Keratinocyte (primary cell): ENCODE results near the gene YJU2. TPM values are rescaled to one million over a fixed set of nuclear protein-coding genes. Genes with fewer than 3 reads are reported as not detected.
A peak's percentile ranks its signal among the peaks of the same experiment; 100 is the strongest.
"Not testable (repeated sequence)": the region's sequence is repeated elsewhere in the genome, so short reads cannot be mapped to it uniquely, and the experiment has no call there.

ENCODE experiments used
- DNase-seq: peaks from one replicate; pipeline ENCODE4 v3.0.0-alpha.2; 2011; ENCODE audit warnings: low read depth, missing footprints, low spot score
- FAIRE-seq: peaks from 2 replicates; lab custom pipeline; 2011; peaks lifted over from hg19 to GRCh38; lab: Jason Lieb, UNC
- H2AFZ ChIP-seq: 2 replicates; pipeline ENCODE4 v1.6.0; 2012; ENCODE audit warnings: low read length, control low read depth, inconsistent platforms; ENCODE audit not compliant: control insufficient read depth
- H3K27ac ChIP-seq: 2 replicates; pipeline ENCODE4 v1.5.1; 2011; ENCODE audit warnings: low read length; ENCODE audit not compliant: control insufficient read depth, insufficient read depth
- H3K27me3 ChIP-seq: 3 replicates; pipeline ENCODE4 v1.6.0; 2011; ENCODE audit warnings: low read length; ENCODE audit not compliant: control insufficient read depth, insufficient read depth; ENCODE audit errors: extremely low read depth
- H3K36me3 ChIP-seq, 2 experiments: 2 replicates in 1 of 2; 3 replicates in 1 of 2; pipeline ENCODE4 v1.5.1; 2011; ENCODE audit warnings: low read length in 2 of 2, mild to moderate bottlenecking in 1 of 2; ENCODE audit not compliant: control insufficient read depth in 2 of 2, insufficient read depth in 2 of 2; ENCODE audit errors: extremely low read depth in 1 of 2
- H3K4me1 ChIP-seq: 3 replicates; pipeline ENCODE4 v1.5.1; 2011; ENCODE audit warnings: low read length; ENCODE audit not compliant: control insufficient read depth, insufficient read depth; ENCODE audit errors: extremely low read depth
- H3K4me2 ChIP-seq: 3 replicates; pipeline ENCODE4 v1.6.0; 2011; ENCODE audit warnings: low read depth, low read length; ENCODE audit not compliant: control insufficient read depth, insufficient read depth; ENCODE audit errors: extremely low read depth
- H3K4me3 ChIP-seq, 3 experiments: fragments of 200-600 bp in 1 of 3; sonication (generic) in 1 of 3; 2 replicates in 2 of 3; 3 replicates in 1 of 3; pipeline ENCODE4 v1.5.1; 2011 to 2016; ENCODE audit warnings: low read length in 3 of 3, mild to moderate bottlenecking in 3 of 3, control low read depth in 2 of 3, inconsistent platforms in 1 of 3, low read depth in 1 of 3, mixed read lengths in 1 of 3, mixed run types in 1 of 3, moderate library complexity in 1 of 3; ENCODE audit not compliant: control insufficient read depth in 2 of 3, insufficient read depth in 2 of 3; ENCODE audit errors: extremely low read depth in 1 of 3
- H3K79me2 ChIP-seq: 2 replicates; pipeline ENCODE4 v1.6.0; 2012; ENCODE audit warnings: low read length; ENCODE audit not compliant: control insufficient read depth, insufficient read depth
- H3K9ac ChIP-seq: 3 replicates; pipeline ENCODE4 v1.6.0; 2011; ENCODE audit warnings: low read length; ENCODE audit not compliant: control insufficient read depth, insufficient read depth; ENCODE audit errors: extremely low read depth
- H3K9me1 ChIP-seq: 3 replicates; pipeline ENCODE4 v1.6.0; 2011; ENCODE audit warnings: low read length; ENCODE audit not compliant: control insufficient read depth, insufficient read depth; ENCODE audit errors: extremely low read depth
- H3K9me3 ChIP-seq: 2 replicates; pipeline ENCODE4 v1.5.1; 2012; ENCODE audit warnings: low read depth, low read length; ENCODE audit not compliant: control insufficient read depth
- H4K20me1 ChIP-seq: 3 replicates; pipeline ENCODE4 v1.6.0; 2011; ENCODE audit warnings: low read length; ENCODE audit not compliant: control insufficient read depth, insufficient read depth; ENCODE audit errors: extremely low read depth
- CTCF ChIP-seq, 3 experiments: IDR thresholded peaks in 1 of 3; conservative IDR thresholded peaks in 1 of 3; optimal IDR thresholded peaks in 1 of 3; 2 replicates in 2 of 3; 3 replicates in 1 of 3; pipeline versions ENCODE3 to v1.5.1; 2011; ENCODE audit warnings: low read length in 3 of 3, mild to moderate bottlenecking in 3 of 3, moderate library complexity in 2 of 3, control low read depth in 1 of 3, inconsistent platforms in 1 of 3; ENCODE audit not compliant: insufficient read depth in 2 of 3; ENCODE audit errors: extremely low read depth in 1 of 3
- EZH2 ChIP-seq: IDR thresholded peaks from one replicate; pipeline ENCODE4 v1.6.1; 2012; ENCODE audit warnings: inconsistent platforms, mild to moderate bottlenecking, low read length, moderate library complexity
- dilution Hi-C: fragments of 300-500 bp; cut with MboI; formaldehyde crosslinking; loops from one replicate; pipeline ENCODE4 v1.7.0; 2020; ENCODE audit warnings: low sequenced_read_pairs; ENCODE audit not compliant: extremely low pct_ligation_motif_present
- polyA plus RNA-seq, 5 experiments: library from polyadenylated mRNA; depleted of rRNA in 3 of 5; stranded (reverse) in 3 of 5; stranded (forward) in 1 of 5; unstranded in 1 of 5; fragments of >200 nt; gene quantifications; 1 replicate in 1 of 5; 2 replicates in 3 of 5; 3 replicates in 1 of 5; pipeline versions ENCODE4 v1.2.1 to v1.2.3, GENCODE V29; 2011 to 2012; ENCODE audit warnings: missing spikeins in 2 of 5, low read depth in 1 of 5, low replicate concordance in 1 of 5

YJU2 gene
- polyA plus RNA-seq, 1 donor (not counting 4 experiments of a cell fraction or from before 2014, with no cell fraction given) = 13.7 TPM

- dilution Hi-C loops = no loop called here
- no peaks in the 10 kb centered on the region for H3K27me3 ChIP-seq
- H3K4me2 ChIP-seq = no peak overlapping the region
Measured at GRCh38 chr19:4241824-4242430, 5.0 kb upstream of the YJU2 start.

GRCh38 chr19:4245938-4246337 is 942 bp upstream of the YJU2 start:
- H3K9ac ChIP-seq = not testable (repeated sequence)
- Histone ChIP-seq H3K4me2 (peak overlapping the region; percentile 84), H3K36me3 (peaks cover 10 to 25% of the 10 kb centered on the region in 2 experiments)

More at GRCh38 chr19:4241824-4242430, 5.0 kb upstream of the YJU2 start:
- Histone ChIP-seq H3K36me3 (no peaks in the 10 kb centered on the region), H2AFZ (no peak overlapping the region), H3K4me3 (no peak overlapping the region), H3K9ac (no peak overlapping the region), H3K79me2 (no peaks in the 10 kb centered on the region), H3K9me1 (no peaks in the 10 kb centered on the region), H3K9me3 (no peaks in the 10 kb centered on the region), H4K20me1 (no peaks in the 10 kb centered on the region), H3K27ac (no peak overlapping the region), H3K4me1 (peaks cover 6% of the 10 kb centered on the region)
- no peak for FAIRE-seq
- TF ChIP-seq EZH2 (no peak), CTCF (optimal IDR thresholded peaks at IDR 0.05 in 1 of 3, IDR thresholded peaks at IDR 0.05 in 1 of 3, conservative IDR thresholded peaks at IDR 0.05 in 1 of 3; ENCODE audit: extremely low read depth in 1 of 3, insufficient read depth in 2 of 3, low read length in 3 of 3) (no peak)
- DNase-seq = no peak

GRCh38 chr19:4256563-4256962 is 9.7 kb downstream of the YJU2 start:
- Histone ChIP-seq H2AFZ (no peak overlapping the region), H3K79me2 (no peaks in the 10 kb centered on the region), H3K4me1 (no peaks in the 10 kb centered on the region), H3K27ac (no peak overlapping the region), H3K9me3 (peaks cover 7% of the 10 kb centered on the region), H3K4me2 (no peak overlapping the region), H3K9ac (no peak overlapping the region), H4K20me1 (no peaks in the 10 kb centered on the region), H3K4me3 (no peak overlapping the region), H3K36me3 (peaks cover 25 to 35% of the 10 kb centered on the region in 2 experiments), H3K9me1 (no peaks in the 10 kb centered on the region), H3K27me3 (no peaks in the 10 kb centered on the region)
- TF ChIP-seq CTCF (optimal IDR thresholded peaks at IDR 0.05 in 1 of 3, IDR thresholded peaks at IDR 0.05 in 1 of 3, conservative IDR thresholded peaks at IDR 0.05 in 1 of 3; ENCODE audit: extremely low read depth in 1 of 3, insufficient read depth in 2 of 3, low read length in 3 of 3) (peak in 2 of 3 experiments; percentile 26 to 30), EZH2 (no peak)
- FAIRE-seq (no peak), DNase-seq (no peak)
- dilution Hi-C loops = no loop called here

More at GRCh38 chr19:4245938-4246337, 942 bp upstream of the YJU2 start:
- dilution Hi-C loops, H3K4me3 ChIP-seq, H3K27me3 ChIP-seq, H4K20me1 ChIP-seq, H3K9me1 ChIP-seq, H3K27ac ChIP-seq, H3K4me1 ChIP-seq, FAIRE-seq, DNase-seq, H3K9me3 ChIP-seq, H3K79me2 ChIP-seq: not testable (repeated sequence)
- peak overlapping the region; percentile 99 for H2AFZ ChIP-seq
